NCI-H2196 (cell line): ENCODE results near the gene RXRA.

Source experiments
- DNase-seq: peaks from one replicate; lab custom pipeline; 2025; ENCODE audit not compliant: unreplicated experiment; lab: John Stamatoyannopoulos, UW

Gene RXRA

DNA sequence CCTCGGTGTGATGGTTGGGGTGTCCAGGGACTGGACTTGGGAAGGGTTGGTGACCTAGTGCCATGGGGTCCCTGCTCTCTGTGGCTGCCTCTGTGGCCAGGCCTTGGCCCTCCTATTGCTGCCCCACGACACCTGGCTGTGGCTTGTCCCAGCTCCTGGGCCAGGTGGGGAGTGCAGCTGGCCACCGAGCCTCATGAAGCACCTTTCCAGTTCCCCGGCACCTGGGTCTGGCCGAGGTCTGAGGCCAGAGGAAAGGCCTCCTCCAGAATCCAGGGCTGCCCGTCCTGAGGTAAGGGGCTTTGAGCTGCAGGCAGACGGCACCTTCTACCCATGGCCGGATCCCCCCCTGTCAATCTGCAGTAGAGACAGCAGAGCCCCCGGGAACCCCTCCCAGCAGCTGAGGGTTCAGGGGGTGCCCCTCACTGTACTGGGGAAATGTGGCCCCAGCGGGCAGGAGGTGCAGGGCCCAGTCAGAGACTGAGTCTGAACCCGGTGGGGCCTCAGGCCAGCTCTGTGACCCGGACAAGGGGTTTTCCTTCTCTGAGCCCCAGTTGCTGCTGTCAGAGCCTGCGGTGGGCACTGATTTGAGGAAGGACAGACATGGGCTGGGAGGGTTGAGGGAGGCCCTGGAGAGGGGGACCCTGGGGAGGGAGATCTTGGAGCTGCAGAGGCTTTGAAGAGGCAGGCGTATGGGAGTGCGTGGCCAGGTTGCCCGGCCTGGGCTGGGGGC lies 54.5 kb downstream of the RXRA start:
- no peak for DNase-seq

DNA sequence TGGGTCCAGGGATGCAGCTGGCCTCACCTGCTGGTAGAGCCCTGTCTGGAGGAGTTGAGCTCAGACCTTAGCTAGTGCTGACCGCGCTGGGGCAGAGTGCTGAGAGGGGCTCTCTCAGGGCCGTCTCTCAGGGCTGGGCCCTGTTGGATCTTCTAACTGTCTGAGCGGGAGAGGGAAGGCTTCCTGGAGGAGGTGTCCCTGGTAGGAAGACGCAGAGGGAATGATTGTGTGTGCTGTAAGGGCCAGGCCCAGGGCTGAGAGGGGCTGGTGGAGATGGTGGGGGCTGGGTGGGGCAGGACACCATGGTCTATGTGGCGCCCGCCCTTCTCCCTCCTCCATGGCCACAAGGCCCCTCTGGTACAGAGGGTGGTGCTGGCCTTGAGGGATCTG lies 55.0 kb downstream of the RXRA start:
- no peak for DNase-seq

DNA sequence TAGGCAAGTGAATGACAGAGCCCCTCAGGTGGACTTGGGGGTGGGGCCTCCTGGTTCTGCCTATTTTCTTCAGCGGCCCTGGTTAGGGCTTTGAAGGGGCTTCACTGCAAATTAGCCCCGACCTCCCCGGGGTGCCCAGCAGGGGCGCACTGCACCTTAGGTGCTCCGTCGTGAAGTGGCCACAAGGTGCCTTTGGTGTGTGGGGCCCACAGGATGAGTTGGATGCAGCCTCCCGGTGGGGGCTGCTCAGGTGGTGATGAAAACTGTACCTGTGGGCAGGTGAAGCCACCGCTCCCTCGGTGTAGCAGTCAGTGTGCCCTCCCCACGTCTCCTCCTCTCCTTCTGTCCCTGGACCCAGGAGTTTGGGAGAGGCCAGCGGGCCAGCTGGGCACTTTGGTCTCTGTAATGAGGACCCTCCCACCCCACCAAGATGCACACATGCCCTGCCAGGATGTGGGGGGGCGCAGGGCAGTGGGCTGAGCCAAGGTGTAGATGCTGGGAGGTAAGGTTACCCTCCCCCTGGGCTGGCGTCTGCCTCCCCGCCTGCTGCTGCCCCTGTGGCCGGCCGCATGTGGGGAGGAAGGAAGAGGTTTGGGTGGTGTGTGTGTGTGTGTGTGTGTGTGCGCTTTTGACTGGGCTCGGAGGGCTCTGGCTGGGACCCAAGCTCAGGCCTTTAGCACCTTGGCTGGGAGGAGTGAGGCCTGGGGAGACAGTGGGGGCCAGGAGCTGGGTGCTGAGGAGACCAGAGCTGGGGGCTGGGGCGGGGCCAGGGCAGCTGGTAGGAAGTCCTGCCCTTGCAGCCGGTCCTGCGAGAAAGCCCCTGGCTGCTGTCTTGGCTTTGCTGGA lies 55.6 kb downstream of the RXRA start:
- DNase-seq, result no peak

DNA sequence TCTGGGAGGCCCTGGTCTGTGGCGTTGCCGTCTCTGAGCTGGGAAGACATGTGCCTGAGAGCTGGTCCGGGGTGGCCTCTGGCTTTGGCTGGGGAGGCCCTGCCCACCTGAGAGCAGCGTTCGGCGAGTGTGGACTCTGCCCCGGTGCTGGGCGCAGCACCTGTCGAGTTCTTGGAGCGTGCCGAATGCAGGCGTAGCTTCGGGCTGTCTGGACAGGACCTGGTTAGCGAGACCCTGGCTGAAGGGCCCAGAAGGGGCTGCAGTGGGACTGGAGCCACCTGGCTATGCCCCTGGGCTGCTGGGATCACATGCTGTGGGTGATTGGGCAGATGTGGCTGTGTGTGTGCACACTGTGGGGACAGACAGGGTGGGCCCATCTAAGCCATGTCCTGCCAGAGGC lies 56.5 kb downstream of the RXRA start:
- DNase-seq, result no peak

DNA sequence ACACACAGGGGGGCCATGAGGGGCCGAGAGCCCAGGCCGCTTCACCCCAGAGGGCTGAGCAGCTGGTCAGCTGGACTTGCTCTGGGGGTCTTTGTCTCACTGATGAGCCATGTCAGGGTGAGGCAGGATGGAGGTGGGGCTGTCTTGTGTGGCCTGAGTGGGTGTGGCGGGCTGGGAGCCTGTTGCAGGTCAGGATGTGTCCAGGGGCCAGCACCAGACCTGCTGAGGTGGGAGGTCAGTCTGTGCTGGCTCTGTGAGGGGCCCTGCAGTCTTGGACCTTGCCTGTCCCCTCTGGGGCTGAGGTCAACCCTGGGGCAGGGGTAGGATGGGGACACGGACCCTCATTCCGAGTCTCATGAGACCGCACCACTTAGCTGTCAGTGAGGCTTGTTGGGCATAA lies 56.9 kb downstream of the RXRA start:
- no peak for DNase-seq

DNA sequence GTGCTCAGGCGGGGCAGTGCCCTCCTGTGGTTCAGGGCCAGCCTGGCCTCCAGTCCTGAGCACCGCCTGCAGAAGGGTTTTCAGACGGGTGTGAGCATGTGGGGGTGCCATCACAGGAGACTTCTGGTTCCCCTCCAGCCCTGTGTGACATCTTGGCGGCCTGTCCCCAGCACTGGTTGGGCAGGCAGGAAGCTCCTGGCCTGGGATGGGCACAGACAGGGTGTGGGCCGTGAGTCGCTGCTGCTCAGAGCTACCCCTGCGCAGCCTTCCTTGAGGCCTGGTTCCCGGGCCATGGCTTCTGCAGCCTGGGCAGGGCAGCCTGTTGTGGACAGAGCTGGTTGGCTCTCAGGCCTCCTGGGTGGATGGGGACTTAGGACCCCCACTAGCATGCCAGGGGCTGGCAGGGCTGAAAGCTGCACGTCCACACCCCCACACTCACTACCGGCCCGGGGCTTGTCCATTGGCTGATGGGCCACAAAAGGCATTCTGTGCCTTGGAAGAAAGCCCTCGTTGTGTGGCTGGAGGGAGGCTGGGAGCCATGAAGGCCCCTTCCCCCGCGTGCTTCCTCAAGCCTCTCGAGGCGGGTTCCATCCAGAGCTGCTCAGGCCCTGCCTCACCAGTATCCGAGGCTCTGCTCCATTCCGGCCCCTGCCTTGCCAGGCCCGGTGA lies 58.7 kb downstream of the RXRA start:
- DNase-seq, result no peak

DNA sequence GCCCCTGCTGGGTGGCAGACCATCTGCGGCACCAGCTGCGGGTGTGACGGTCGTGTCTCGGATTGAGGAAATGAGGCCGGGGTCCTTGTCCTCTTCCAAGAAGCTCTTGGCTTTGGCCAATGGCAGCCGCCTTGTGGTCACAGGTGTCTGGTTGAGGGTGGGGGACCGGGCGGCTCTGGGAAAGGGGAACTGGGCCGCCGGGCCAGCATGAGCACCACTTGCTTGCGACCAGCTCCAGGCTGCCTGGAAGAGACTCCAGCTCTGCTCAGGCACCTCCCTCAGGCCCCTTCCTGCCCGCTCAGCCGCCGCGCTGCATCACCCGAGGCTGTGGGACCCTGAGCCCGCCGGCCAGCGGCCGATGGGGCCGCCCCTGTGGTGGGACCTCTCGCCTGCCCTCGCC lies 59.7 kb downstream of the RXRA start:
- DNase-seq, result no peak

DNA sequence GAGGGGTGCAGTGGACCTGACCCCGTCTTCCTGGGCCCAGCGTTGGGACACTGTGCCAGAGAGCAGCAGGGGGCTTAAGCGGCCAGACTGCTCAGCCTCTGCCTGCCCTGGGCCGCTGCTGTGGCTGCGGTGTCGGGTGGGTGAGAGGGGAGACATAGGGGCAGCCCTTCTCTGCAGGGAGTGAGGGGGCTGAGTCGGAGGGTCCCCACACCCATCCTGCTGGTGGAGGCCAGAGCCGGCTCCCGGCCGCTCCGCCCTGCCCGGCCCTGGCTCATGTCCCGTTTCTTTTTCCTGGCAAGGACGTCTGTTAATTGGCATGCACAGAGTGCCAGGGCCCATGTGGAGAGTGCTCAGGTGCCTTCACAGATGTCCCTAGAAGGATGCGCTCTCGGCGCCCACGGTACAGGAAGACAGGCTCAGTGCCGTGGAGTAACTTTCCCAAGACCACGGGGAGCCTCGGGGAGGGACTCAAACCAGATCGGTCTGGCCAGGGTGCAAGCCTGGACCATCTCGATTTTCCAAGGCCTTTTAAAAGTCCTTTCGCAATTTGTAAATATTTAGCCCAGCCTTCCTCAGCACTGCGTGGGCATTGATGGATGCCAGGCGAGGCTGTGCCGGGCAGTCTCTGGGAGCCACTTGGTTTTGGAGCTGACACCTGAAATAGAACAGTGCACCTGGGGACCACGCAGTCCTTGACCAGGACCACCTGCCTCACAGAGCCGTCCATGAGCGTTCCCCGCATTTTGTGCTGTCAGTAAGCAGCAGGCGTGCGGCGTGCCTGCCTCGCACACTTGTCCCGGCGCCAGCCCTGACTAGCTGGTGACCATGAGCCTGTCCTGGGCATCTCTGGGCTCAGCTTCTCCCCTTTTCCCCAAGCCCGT lies 60.9 kb downstream of the RXRA start:
- peak; percentile 29 for DNase-seq

DNA sequence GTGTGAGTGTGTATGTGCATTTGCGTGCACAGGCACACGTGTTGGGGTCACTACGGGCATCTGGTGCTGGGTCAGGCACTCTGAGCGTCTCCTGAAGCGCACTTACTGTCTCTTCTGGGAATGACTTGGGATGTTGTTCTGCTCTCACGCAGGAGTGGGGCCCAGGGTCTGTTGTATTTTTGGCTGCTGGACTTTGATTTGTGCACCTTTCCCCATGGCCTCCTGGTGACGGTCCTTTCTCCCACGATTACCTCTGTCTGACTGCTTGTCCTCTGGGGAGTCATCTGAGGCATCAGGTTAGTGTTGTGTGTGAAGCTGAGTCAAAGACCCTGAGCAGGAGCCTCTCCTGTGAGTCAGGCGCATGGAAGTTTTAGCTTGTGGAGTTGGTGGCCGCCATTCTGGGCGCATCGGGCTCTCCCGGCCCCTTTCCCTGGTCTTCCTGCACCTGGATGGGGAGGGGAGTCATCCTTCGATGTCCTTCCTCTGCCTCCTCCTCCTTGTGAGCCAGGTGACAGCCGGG lies 62.1 kb downstream of the RXRA start:
- DNase-seq, result no peak

DNA sequence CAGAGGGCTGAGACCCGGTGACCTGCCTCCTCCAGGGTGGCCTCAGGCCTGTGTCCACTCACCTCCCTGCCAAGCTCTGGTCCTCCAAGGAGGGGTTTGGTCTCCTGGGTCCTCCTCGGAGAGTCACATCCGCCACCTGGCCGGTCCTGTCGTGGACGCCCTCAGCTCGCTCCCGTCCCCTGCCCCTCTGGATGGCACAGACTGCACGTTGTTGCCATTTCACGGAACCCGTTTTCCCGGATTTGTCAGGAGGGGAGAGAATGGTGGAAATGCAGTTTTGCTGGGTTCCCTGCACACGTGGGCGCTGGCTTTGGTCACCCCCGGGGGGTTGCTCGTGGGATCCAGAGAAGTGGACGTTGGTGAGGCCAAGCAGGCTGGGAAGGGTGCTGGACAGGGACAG lies 62.7 kb downstream of the RXRA start:
- no peak for DNase-seq

DNA sequence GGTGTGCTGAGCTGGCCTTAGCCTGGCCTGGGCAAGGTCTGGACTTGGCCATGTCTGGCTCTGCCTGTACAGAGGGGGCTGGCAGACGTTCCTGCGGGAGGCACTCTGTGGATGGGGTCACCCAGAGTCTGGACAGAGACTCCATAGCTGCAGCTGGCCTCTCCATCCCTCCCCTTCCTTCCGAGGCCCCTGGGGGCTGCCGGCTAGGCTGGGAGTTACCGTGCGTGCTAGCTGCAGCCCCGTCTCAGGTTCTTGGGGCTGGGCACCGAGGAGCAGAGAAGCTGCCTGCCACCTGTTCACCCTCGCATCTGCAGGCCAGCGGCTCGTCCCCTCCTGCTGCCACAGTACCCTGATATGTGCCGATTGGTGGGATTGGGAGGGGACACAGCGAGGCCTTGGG lies 63.4 kb downstream of the RXRA start:
- no peak for DNase-seq

DNA sequence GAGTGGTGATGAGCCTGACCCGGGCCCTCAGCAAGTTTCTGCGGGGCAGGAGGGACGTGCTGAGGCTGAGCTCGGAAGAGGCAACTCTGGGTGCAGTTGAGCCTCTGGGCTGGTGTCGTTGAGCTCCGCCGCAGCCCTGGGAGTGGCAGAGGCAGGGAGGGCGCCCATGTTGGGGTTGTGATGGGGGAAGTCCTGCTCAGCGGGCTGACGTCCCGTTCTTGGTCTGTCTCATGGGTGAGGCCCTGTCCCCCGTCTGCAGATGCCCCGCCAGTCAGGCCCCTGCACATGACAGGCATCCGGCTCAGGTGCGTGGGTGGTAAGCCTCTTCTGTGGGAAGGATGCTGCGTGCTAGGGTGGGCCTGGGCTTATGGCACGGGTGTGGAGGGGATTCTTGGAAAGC lies 64.3 kb downstream of the RXRA start:
- DNase-seq, result no peak

DNA sequence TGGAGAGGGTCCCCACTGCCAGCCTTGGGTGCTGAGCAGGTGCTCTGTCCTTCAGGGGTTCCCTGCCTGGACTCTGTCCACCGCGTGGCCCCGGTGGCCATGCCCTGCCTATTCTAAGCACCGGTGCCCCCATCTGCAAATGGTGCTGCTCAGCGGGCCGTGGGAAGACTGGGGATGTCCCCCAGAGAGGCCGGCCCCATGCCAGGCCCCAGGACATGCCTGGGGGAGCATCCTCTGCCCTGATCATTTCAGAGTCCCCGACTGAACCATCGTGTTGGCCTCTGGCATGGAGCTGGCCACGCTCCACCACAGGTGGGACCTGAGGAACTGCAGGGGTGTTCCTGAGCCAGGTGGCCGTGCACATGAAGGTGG lies 64.7 kb downstream of the RXRA start:
- DNase-seq, result no peak

DNA sequence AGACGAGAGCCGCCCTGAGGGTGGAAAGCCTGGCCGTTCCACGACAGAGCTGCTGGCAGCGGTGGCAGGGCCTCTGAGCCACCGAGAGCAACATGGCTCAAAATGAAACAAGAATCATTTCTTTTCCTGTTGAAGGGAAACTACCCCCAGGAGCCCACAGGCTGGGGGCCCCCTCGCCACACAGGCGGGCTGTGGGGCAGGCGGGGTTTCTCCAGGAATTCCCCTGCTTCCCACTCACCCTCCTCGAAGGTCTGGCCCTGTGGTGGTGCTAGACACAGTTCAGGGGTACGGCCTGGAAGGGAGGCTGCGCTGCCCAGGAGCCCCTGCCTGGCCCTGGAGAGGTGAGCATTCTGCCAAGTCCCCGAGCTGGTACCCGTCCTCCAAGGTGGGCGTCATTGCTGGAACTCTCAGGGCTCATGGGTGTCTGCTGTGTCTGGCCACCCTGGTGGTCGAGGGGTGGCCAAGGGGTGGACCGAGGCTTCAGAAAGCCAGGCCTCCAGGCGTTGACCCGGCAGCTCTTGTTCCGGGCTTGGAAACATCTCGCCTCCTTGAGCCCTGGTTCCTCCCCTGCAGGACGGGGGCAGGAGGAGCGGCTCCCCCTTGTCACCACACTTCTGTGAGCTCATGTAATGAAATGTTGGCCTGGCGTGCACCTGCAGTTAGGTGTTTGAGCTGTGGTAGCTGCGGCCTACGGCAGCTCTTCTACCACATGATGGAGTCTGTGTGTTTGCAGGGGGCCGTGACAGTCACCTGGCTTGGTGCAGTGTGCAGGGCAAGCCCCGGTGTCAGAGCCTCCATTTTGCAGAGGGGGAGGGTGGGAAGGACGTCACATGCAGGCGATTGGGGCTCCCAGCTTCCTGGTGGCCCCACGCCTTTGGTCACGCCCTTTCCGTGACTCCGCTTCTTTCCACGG lies 65.3 kb downstream of the RXRA start:
- no peak for DNase-seq

DNA sequence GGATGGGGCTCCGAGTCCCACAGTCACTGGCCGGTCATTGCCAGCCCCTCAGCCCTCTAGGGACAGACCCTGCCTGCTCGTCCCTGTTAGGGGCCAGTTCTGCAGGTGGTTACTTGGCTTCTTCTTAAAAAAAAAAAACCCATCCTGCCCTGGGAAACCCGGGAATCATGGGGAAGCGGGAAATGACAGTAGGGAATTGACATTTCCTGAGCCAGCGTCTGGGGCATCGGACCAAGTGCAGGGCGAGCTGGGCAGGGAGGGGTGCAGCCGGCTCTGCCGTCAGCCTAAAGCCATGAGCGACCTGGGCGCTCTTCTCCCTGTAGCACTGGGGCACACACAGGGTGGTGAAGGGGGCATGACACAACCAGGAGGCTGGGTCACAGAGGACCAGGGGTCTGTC lies 66.6 kb downstream of the RXRA start:
- no peak for DNase-seq

DNA sequence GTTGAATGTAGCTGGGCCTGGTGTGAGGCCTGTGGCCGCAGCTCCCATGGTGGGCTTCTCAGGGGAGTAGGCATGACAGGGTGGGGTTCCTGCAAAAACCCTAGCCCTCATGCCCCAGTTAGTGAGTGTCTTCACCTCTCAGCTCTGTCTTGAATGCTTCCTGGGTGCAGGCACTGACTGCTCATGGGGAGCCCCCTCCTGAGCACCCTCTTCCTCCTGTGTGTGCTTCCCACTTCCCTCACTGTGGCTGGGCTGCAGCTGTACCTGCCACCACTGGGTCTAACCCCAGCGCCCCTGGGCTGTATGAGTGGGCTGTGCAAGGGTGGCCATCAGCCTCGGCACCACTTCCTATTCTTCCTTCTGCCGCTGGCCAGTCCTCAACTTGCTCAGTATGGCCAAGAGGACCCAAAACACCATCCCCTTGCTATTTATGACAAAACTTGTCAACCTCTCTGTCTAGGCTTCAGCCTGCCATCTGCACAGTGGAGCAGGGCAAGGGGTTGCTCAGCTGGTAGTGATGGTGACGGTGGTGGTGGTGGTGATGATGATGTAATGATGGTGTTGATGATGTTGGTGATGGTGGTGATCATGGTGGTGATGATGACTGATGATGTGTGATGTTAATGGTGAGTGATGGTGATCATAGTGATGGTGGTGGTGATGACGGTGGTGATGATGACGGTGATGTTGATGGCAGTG lies 67.5 kb downstream of the RXRA start:
- no peak for DNase-seq

DNA sequence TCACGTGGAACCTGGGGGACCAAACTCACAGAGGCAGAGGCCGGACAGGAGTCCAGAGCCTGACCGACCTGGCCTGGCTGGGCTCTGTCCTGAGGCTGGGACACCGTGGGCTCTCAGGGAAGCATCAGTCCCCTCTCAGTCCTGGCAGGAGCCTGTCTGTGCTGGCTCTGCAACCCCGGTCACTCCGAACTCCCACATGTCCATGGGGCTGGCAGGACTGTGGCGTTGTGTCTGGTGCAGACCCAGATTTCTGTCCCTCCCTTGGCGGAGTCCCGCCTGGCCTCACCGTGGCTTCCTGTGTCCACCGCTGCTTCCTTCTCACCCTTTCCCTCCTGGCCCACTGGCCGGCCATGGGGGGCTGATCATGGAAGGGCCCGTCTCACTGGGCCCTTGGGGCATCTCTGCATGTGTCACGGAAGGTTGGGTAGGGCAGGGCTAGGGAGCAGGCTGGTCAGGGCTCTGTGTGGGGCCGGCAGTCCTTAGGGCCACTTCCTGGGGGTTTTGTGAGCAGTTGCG lies 68.8 kb downstream of the RXRA start:
- no peak for DNase-seq

DNA sequence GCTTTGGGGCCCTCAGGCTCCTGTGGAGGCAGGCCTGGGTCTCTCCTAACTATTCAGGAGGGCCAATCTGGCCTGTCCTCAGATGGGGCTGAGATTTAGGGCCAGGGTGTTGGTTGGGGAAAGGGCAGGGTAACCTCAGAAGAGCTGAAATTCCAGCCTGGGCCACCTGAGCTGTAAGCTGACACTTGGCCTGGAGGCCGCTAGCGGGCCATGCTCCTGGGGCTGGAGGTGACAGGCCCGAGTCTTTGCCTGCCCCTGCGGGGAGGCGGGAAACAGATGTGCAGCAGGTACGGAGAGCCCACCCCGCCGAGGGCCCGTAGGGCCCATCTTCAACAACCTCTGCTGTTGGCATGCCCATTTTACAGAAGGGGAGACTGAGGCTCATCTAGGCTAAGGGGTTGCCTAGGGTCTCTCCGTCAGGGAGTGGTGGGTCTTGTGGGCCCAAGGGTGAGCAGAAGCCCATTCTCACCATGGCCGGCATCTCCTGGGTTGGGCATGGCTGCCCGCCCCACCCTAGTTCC lies 69.5 kb downstream of the RXRA start:
- no peak for DNase-seq

DNA sequence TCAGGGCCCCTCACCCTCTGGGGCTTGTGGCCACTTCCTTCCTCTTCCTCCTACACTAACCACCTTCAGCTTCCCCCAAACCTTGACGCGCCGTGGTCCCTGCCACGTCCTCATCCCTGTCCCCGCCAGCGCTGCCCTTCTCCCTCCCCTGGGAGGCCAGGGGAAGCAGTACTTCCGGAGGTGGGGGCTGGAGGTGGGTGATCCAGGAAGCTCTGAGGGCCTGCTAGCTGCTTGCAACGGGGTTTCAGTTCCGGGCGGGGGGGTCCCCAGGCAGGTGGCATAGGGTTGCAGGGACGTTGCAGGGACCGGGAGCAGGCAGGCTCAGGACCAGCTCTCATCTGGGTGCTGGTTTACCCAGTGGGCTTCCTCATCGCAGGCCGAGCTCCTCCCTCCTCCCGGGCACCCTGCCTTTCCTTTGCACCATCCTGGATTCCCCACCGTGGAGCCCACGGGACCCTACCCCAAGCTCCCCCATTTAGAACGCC lies 70.0 kb downstream of the RXRA start:
- DNase-seq, result no peak
